ENCODE measurements around the gene TJP3. TPM values are rescaled to one million over a fixed set of nuclear protein-coding genes. Genes with fewer than 3 reads are reported as not detected.

TJP3 gene
- total RNA-seq, 2 donors from 2014 or later, result 15.7 to 25.9 TPM

- Mint-ChIP-seq H3K27me3 (ENCODE audit: insufficient read depth) (no peaks in the 10 kb centered on the region), H3K27ac (no peak overlapping the region), H3K4me3 (peak overlapping the region; percentile 79), H3K9me3 (no peaks in the 10 kb centered on the region), H3K36me3 (ENCODE audit: low read depth) (peaks cover 7% of the 10 kb centered on the region), H3K4me1 (no peaks in the 10 kb centered on the region)
- Histone ChIP-seq H3K4me1 (ENCODE audit: control insufficient read depth, insufficient read depth, low read length) (no peaks in the 10 kb centered on the region), H3K9ac (ENCODE audit: extremely low read depth, low read length, poor library complexity, severe bottlenecking) (no peak overlapping the region), H3K36me3 (ENCODE audit: control insufficient read depth, insufficient read depth, low read length) (no peaks in the 10 kb centered on the region), H3K4me3 (ENCODE audit: low read length) (no peak overlapping the region), H3K27me3 (ENCODE audit: control insufficient read depth, insufficient read depth, low read length, poor library complexity, severe bottlenecking) (no peaks in the 10 kb centered on the region), H3K27ac (ENCODE audit: low read depth, low read length) (no peak overlapping the region), H3K9me3 (ENCODE audit: control insufficient read depth, low read length) (no peaks in the 10 kb centered on the region)
- 90 to 100% methylated on average over 4 to 11 of the region's 12 CpGs for WGBS, 2 experiments (ENCODE audit: insufficient coverage in 1 of 2, insufficient read length in 1 of 2)
- TF ChIP-seq, protein P1, sequence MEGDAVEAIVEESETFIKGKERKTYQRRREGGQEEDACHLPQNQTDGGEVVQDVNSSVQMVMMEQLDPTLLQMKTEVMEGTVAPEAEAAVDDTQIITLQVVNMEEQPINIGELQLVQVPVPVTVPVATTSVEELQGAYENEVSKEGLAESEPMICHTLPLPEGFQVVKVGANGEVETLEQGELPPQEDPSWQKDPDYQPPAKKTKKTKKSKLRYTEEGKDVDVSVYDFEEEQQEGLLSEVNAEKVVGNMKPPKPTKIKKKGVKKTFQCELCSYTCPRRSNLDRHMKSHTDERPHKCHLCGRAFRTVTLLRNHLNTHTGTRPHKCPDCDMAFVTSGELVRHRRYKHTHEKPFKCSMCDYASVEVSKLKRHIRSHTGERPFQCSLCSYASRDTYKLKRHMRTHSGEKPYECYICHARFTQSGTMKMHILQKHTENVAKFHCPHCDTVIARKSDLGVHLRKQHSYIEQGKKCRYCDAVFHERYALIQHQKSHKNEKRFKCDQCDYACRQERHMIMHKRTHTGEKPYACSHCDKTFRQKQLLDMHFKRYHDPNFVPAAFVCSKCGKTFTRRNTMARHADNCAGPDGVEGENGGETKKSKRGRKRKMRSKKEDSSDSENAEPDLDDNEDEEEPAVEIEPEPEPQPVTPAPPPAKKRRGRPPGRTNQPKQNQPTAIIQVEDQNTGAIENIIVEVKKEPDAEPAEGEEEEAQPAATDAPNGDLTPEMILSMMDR (conservative IDR thresholded peaks at IDR 0.05), result no peak
- no peak for DNase-seq
These were observed 9.7 kb upstream of the TJP3 start for GRCh38 chr19:3698386-3698950.

- no peaks in the 10 kb centered on the region for H3K9me3 ChIP-seq (ENCODE audit: control insufficient read depth, low read length)
- no peaks in the 10 kb centered on the region for H3K9me3 Mint-ChIP-seq
- no peaks in the 10 kb centered on the region for H3K27me3 ChIP-seq (ENCODE audit: control insufficient read depth, insufficient read depth, low read length, poor library complexity, severe bottlenecking)
- peak; percentile 50 for DNase-seq
- H3K4me3 Mint-ChIP-seq, result peak overlapping the region; percentile 79
- H3K27ac Mint-ChIP-seq, result peak overlapping the region; percentile 68
- no peaks in the 10 kb centered on the region for H3K4me1 ChIP-seq (ENCODE audit: control insufficient read depth, insufficient read depth, low read length)
- H3K9ac ChIP-seq (ENCODE audit: extremely low read depth, low read length, poor library complexity, severe bottlenecking), result peak overlapping the region; percentile 57
- H3K4me1 Mint-ChIP-seq, result no peaks in the 10 kb centered on the region
- TF ChIP-seq, protein P1 (conservative IDR thresholded peaks at IDR 0.05), result no peak
- no peaks in the 10 kb centered on the region for H3K36me3 ChIP-seq (ENCODE audit: control insufficient read depth, insufficient read depth, low read length)
- WGBS, 2 experiments (ENCODE audit: insufficient coverage in 1 of 2, insufficient read length in 1 of 2), result 30 to 52% methylated on average over 9 to 27 of the region's 34 CpGs
- H3K27me3 Mint-ChIP-seq (ENCODE audit: insufficient read depth), result no peaks in the 10 kb centered on the region
- H3K36me3 Mint-ChIP-seq (ENCODE audit: low read depth), result peaks cover 7% of the 10 kb centered on the region
- H3K4me3 ChIP-seq (ENCODE audit: low read length), result peak overlapping the region; percentile 86
- H3K27ac ChIP-seq (ENCODE audit: low read depth, low read length), result no peak overlapping the region
These were observed 9.0 kb upstream of the TJP3 start for GRCh38 chr19:3698974-3699740.

- Histone ChIP-seq H3K27me3 (ENCODE audit: control insufficient read depth, insufficient read depth, low read length, poor library complexity, severe bottlenecking) (no peaks in the 10 kb centered on the region), H3K4me1 (ENCODE audit: control insufficient read depth, insufficient read depth, low read length) (no peaks in the 10 kb centered on the region), H3K27ac (ENCODE audit: low read depth, low read length) (no peak overlapping the region), H3K4me3 (ENCODE audit: low read length) (peak overlapping the region; percentile 86), H3K9me3 (ENCODE audit: control insufficient read depth, low read length) (no peaks in the 10 kb centered on the region), H3K36me3 (ENCODE audit: control insufficient read depth, insufficient read depth, low read length) (no peaks in the 10 kb centered on the region), H3K9ac (ENCODE audit: extremely low read depth, low read length, poor library complexity, severe bottlenecking) (peak overlapping the region; percentile 57)
- DNase-seq, result no peak
- Mint-ChIP-seq H3K27ac (peak overlapping the region; percentile 68), H3K4me1 (no peaks in the 10 kb centered on the region), H3K9me3 (no peaks in the 10 kb centered on the region), H3K4me3 (peak overlapping the region; percentile 79), H3K27me3 (ENCODE audit: insufficient read depth) (no peaks in the 10 kb centered on the region), H3K36me3 (ENCODE audit: low read depth) (peaks cover 5% of the 10 kb centered on the region)
- WGBS, 2 experiments (ENCODE audit: insufficient coverage in 1 of 2, insufficient read length in 1 of 2), result 0 to 2% methylated on average over 3 to 43 of the region's 43 CpGs
- TF ChIP-seq, protein P1 (conservative IDR thresholded peaks at IDR 0.05), result no peak
These were observed 8.4 kb upstream of the TJP3 start for GRCh38 chr19:3699741-3700241.

All from endodermal cell (in vitro differentiated cells).